GM21526 (cell line): ENCODE results near the gene MAST4.

Experiments used
- ATAC-seq: cut with Tn5 transposase; IDR thresholded peaks from one replicate; pipeline ENCODE4 v1.9.1; 2021; ENCODE audit warnings: moderate library complexity; ENCODE audit not compliant: unreplicated experiment, low FRiP score

Gene MAST4

DNA sequence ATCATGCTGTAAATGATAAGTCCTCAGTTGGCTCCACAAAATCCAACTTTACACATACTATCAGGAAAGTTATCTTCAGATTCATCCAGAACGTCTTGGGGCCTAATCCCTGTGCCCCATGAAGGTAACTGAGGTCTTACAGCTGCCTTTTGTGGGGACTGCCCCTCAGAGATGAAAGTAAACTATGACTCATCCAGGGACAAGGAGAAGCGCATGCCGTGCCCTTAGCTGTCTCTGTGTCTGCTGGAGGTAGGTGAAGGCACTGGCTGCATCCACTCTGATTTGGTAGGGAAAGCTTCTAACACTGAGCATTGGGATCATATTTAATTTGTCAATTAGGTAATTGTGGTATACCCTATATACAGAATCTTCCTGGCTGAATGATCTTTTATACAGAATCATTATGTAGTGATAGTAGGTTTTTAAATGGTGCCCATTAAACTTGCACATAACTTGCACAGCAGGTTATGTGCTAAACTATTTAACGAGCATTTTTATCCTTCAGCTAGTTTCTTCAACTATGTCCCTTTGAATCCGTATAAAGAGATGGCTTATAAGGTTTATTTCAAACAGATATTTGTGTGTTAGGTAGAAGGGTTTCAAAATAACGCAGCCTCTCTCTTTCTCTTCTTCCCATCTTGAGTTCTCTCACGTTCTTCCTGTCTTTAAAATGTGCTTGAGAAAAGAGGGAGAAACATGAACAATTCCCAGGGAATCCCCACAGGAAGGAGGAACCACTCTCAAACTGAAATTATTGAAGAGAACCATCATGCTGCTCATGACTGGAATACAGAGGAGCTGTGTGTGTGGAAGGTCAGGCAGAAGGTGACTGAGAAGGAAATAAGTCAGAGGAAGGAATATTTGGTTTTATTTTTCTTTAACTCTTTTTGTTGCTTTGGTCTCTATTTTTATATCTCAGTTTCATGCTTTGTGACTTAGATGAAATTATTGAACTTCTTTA lies 349.5 kb downstream of the MAST4 start:
- peak; percentile 89 for ATAC-seq

DNA sequence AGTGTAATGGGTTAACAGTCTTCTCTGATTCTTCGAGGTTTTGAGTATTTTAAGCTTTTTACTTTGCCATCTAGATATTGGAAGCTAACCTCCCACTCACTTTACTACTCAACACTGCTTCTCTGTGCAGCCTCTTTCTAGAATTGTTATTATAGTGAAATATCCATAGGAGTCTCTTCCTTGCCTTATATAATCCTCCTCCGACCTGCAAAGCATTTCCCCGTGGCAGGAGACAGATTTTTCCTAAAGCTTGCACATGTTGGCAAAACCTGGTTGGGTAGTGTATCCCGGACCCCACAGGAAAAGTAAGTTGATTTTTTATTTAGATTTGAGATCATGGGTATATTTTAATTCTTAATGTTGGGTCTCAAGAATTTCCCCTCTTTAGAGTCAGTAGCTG lies 351.3 kb downstream of the MAST4 start:
- ATAC-seq: no peak

DNA sequence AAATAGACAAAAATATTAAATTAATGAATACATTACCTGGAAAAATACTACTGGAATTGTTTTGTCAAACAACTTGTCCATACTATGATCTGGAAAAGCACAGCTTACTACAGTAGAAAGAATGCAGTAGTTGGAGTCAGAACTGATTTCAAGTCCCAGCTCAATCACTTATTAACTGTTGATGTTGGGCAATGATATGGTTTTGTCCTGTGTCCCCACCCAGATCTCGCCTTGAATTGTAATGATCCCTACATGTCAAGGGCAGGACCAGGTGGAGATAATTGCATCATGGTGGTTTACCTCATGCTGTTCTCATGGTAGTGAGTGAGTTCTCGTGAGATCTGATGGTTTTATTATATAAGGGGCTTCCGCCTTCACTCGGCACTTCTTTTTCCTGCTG lies 352.9 kb downstream of the MAST4 start:
- ATAC-seq: no peak

DNA sequence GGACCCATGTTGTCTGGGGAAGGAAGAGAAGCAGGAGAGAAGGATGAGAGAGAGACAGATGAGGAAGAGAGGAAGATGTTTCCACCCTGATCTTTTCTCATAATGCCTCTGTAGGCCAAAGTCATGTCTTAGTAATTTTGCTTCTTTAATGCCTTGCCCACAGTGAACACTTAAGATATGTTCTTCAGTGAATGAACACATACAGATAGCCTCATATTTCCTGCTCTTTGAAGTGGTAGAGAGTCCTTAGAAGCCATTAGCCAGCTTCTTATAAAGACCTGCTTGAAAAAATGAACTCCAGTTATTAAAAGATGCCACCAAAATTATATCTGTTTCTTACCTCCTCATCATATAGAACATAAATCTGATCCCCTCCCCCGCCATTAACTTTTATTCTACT lies 356.0 kb downstream of the MAST4 start:
- no peak for ATAC-seq

DNA sequence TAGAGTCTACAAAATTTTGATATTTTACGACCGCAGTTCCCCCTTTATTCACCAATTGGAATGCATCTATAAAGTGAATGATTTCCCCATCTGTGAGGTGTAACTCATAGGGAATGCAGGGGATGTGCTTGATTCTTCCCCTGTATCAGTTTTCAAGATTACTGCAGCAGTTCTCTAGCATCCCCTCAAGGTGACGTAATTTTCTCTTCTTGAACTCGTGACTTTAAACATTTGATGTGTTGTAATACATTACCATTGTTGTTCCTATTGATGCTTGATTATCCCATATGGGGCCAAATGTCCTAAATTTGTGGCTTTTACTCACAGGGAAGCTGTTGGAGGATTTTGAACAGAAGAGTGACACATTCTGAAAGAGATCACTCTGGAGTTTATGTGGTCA lies 360.2 kb downstream of the MAST4 start:
- ATAC-seq: no peak

DNA sequence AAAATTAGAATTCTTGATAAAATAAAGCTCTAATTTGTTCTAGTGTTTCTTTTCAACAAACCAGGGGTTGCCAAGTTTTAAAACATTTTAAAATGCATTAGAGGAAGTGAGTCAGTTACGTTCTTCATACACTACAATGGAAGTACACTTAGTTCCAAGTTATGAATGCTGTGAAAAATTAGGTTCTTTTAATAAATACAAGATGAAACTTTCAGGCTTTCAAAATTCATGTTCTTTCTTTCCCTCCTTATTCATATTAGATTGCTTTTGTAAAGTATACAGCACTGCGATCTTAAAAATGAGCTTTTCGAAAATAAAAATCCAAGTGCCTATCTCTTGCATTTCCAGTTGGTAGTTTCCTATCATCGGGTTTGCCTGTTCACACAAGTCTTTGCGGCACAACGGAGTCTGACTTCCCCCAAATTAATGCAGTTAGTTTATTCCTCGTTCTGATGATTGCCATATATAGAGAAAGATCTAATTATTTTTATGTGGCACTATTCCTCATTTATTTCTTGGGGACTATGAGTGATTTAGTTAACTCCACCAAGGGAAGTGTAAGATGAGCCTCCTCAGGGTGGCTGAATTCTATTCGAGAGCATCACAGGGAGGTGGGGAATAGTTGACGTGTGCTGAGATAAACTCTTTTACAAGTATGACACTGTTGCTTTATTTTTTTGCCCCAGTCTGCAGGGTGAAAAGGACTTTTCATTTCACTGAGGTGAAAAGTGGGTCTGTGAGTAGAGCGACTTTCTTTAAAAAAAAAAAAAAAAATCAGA lies 362.2 kb downstream of the MAST4 start:
- ATAC-seq: no peak

DNA sequence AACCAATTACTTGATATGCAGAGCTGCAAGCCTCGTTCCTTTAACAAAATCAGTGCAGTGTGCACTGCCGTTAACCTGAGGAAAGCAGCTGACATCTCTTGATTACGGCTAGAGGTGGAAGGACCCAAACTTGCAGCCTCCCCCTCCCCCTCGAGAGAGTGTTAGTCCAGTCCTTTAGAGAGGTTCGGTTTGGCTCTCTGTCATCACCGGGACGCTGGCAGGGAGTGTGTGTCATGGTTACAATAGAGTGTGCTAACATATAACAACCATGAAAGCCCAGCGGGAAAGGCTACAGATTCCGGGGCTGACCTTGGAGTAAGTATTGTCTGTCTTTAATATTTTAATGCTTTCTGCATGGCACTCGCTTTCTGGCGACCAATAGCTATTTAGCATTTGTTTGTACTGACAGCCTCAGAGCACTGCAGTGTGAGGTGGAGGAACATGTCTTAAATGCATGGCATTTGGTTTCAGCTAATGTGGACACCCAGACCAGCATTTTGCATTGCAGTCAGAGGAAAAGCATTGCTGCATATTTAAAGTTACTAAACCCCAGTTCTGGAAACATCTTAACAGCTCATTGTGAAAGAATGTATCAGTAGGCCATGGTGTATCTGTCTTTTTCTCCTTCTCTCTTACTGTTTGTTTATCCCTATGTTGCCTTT lies 362.9 kb downstream of the MAST4 start:
- no peak for ATAC-seq

DNA sequence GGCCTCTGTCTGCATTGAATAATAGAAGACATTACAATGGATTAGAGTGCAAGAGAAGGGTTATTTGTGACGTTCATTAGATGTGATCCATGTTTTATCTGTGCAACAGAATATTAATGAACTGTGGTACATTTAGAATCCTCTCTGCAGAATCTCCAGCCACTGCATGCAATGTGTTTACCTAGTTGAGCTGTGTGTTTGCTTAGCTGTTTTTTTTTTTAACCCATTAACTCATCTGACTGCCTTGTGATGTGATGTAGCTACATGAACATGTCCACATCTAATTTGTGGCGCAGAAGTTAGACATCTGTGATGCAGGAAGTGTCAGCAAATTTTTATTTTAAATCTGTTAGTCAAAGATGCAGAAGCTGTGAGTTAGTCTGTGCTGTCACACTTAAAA lies 363.5 kb downstream of the MAST4 start:
- no peak for ATAC-seq

DNA sequence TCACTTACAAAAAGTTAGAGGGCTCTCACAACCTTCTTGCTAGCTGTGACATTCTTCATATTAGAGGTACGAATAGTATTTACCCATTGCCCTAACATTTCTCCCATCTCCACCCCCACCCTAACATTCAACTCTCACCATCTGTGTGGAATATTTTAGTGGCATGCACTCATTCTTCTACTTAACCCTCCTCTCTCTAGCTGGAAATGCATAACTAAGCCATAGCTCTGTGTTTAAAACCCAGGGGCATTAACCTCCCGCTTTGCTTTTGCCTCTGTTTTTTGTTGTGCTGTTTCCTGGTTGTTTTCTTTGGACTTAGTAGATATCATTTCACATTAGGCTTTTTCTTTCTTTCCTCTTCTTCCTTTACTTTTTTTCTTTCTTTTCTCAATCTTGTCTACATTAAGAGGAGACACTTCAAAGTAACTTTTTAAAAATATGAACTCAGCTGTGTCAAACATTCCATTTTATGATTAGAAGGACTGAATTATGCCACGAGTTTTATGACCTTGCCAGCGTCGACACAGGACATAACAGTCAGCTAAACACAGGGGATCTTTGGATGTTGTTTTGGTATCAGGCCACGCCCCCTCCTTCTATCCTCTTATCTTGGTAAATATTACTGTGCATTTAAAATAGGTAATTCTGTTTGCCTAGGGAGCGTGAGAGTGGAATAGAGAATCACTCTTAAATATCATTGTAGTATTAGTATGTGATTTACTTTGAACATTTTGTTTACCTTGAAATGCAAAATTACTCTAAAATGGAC lies 364.4 kb downstream of the MAST4 start:
- ATAC-seq: no peak

DNA sequence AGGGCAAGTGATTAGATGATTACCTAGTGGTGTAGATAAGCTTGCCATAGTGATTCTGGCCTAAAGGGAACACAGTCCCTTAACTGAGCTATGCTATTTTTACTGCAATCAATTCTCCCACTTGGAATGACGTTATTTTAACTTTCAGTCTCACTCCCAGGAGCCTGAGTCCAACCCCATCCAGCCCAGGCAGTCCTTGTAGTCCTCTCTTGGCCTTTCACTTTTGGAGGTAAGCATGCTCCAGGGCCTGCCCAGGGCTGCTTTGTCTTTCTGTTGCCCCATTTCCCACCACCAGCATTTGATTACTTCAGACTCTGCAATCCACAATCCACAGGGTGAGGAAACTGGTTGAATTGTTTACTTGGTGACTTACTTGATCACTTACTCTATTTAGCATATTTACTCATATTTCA lies 367.4 kb downstream of the MAST4 start:
- no peak for ATAC-seq

DNA sequence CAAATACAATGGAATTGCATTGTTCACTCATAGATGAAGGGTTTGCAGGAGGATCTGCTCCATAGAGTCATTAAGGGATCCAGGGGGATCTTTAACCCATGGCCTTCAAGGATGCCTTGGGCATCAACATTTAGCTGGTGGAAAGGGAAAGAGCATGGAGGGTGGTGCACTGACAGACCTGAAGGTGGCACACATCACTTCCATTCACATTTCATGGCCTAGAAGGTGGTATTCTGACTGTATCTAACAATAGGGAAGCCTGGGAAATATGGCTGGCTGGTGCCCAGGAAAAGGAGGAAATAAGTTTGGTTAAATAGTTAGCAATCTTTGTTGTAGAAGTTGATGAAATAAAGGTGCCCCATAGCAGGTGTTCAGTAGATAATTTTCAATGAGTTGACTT lies 370.2 kb downstream of the MAST4 start:
- ATAC-seq: no peak

DNA sequence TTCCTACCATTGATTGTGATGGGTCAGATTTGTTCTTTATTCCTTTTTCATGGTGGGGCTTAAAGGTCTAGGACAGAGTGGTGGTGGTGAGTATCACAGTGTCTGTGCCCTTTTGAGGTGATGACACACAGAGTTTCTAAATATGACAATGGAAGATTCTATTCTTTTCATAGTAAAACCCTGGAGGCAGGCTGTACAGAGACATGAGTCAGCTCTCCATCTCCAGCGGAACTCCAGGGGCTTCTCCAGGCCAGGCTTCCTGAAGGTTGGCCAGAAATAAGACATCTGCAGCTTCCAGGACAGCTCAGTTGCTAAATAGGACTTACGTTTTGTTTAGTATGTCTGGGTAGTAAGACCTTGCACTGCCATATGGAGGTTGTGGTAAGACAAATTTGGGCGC lies 370.9 kb downstream of the MAST4 start:
- no peak for ATAC-seq

DNA sequence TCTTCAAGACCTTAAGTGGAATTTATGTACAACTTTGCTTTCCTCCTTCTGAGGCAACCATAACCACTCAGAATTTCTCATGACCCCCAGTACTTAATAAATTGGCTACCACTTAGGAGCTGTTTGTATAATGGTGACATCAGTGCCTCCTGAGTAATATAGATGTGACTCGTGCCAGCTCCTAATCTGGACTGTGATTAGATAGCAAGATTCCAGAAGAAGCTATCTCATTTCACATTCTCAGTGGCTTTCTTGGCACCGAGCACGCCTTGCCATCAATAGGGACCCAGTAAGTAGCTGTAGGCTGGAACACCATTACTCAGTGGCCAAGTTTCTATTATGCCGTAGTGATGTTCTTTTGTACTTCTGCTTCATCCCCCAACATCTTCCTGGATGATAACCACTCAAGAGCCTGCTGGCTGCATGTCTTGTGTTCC lies 371.7 kb downstream of the MAST4 start:
- no peak for ATAC-seq

DNA sequence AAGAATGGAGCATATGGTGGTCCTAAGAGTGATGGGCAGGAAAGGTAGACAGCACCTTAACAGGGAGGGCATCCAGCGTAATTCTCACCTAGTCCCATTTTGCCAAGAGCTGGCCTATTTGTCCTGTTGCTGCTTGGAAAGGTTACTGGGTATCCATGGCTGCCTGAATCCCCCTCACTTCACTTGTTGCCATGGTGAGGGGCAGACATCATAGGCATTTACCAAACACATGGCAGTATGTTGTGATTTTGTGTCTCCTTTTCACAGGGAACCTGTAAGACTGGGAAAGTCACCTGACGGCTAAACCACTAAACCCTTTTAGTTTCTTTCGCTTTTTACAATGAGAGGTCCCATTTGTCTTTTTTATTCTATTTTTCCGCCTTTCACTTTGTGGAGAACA lies 373.3 kb downstream of the MAST4 start:
- ATAC-seq: no peak

DNA sequence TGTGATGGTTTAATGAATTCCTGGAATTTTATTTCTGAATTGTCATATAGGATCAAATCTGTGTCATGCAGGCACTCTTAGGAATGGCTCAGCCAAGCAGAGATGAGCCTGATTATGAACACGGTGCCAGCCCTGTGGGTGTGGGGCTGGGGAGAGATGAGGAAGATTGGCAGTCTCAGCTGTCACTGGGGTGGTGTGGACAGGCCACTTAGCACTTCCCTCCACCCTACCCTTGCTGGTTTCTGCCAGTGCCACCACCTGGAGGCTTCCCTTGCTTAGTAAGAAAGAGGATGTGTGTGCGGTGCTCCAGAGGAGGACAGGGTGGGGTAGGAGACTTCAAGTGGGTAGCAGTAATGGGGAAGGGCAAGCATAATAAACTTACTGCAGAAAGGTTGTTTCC lies 373.8 kb downstream of the MAST4 start:
- ATAC-seq: no peak

DNA sequence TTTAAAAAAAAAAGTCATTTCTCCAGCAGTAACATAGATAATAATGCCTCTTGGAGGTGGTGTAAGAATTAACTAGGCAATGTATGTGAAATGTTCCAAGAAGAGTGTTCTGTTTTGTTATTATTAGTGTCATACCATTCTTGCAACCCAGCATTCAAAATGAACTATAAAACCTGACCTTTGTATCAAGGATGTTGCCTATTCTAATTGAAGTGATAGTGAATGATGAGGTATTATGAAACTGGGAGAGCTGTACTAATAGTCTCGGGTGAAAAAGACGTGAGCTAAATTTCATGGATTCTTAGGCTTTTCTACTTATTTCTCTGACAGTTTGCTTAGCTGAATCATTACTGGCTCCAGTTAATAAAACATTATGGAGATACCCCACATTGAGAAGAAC lies 375.8 kb downstream of the MAST4 start:
- ATAC-seq: no peak

DNA sequence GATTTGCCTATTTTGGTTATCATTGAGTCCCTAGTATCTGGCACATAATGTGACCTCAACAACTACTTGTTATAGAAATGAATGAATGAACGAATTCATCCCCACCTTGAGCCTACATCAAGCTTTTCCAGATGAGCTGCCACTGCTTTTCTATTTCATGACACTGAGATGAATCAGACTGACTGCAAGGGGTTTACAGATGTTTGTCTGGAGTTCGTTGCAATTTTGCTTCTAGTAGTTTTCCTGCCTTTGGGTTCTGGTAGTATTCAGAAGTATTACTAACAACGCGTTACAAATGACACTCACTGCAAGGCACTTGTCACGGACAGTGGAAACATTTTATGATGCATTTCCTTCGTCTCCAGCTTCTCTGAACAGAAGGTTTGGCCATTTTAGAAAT lies 378.1 kb downstream of the MAST4 start:
- ATAC-seq: no peak

DNA sequence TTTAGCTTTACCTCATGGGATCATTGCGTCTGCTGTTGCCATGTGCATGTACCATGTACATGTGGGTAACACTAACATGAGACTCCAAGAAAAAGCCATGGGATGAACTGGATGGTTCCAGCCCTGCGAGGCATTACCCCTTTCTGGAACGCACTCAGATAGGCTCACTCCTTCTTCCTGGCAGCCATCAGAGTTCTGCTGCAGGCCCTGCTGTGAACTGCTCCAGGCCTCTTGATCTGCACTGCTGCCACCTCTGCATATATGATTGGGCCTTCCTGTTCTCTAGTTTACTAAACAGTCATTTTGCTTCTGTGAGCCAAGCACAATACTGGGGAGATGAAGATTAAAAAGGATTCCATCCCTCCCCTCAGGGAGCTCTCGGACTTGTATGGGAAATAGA lies 379.9 kb downstream of the MAST4 start:
- no peak for ATAC-seq

DNA sequence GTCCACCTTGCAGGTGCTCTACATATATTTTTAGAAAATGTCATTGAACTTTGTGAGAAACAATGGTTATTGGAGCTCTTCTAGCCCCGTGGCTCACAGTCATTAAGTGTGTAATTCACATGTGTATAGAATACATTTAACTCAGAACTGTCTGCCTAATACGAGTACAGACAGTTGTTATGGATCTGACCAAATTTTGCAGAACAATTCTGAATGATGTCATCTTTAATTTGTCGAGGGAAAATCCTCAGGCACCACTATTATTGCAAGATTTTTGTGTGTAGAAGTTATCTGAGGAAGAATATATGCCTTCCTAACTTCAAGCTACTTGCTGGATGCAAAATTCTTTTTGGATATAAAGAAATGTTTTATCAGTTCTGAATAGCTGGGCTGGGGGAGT lies 383.5 kb downstream of the MAST4 start:
- ATAC-seq: no peak

DNA sequence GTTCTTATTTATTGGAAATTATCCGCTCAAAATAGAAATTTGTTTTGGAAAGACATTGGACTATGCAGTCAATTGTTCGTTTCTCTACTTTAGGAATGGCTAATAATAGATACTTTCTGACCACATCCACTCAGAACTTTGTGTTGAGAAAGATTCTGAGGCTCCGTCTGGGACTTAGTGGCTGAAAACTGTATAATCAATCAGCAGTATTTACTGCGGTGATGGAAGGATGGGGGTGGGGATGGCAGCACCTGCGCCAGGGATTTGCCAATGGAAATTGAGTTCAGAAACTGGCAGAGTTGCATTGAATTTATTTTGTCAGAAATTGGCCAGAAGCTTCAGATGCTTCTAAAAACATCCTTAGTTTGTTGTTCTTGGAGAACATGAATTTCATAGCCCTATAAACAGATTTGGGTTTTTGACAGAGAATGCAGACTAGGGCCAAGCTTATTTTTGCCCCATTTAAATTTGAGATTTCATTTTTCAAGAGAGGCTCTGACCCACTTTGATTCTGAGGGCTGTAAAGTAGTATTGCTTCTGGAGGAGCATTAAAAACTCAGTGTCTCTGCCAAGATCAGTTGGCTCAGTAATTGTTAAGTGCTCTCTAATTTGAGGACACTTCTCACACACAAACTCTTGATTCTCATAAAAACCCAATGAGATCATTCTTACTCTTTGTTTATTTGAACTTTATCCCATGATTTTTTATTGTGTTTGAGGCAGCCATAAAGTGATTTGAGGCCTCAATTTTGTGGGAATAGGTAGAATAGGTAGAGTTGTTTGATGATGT lies 385.3 kb downstream of the MAST4 start:
- ATAC-seq: no peak
